ENCODE measurements around the gene GGT7.

DNA sequence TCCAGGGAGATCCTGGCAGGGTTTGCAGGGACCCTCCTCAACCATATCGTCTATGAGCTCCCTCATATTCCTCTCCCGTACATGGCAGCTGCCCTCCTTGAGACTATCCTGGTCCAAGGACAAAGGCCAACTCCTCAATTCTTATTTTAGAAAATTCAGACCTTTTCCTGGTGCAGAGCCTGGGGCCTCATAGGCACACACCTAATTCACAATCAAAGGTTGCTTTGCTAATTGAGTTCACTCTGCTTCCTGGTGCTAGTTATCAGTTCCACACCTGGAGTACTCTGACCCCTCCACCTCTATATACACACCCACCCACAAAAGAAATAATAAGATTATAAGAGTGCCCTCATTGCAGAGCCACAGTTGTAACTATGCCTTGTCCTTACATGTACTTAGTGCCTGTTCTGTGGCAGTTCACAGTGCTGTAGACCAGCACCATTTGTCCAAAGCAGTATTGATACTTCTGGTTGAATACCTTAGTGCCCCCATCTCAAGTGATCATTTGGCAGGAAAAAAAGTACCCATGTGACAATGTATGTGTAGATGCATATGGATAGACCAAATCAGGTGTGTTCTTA, 44.2 kb upstream of the GGT7 start:
- TF ChIP-seq RAD21 (CRISPR knock-in tag; conservative IDR thresholded peaks at IDR 0.05 in 1 of 2, IDR thresholded peaks at IDR 0.05 in 1 of 2) (no peak), NFYB (IDR thresholded peaks at IDR 0.05; ENCODE audit: extremely low read depth, insufficient read length) (no peak), ZNF239 (CRISPR knock-in tag; IDR thresholded peaks at IDR 0.05) (no peak), MAX (CRISPR knock-in tag; IDR thresholded peaks at IDR 0.05) (no peak), ZNF121 (CRISPR knock-in tag; conservative IDR thresholded peaks at IDR 0.05) (no peak)
